ENCODE measurements around the gene WIZ.

DNA sequence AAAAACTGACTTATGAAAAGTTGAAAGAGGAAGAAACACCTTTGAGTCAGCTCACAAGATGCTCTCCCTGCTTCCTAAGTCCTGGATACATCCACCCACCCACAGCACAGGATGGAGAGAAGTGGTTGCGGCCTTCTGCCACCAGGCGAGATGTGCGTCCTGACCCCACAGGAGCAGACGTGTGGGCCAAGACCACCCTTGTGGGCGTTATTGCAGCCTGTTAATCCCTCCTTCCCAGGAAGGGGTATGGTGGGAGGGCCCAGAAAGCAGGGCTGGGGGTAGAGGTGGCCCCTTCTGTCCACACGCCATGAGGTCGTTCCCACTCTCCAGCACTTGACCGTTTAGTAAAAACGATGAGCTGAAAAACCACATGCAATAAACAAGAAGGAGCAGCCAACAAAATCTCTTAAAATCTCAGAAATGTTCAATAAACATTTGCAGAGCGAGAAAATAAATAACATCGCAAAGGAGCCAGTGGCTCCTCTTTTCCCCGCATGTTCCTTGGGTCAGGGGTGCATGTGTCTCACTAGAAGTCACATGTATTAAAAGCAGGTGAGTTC is 28.5 kb downstream of the WIZ start:
- TF ChIP-seq SP2 (IDR thresholded peaks at IDR 0.05; ENCODE audit: low read length) (no peak), PHF8 (conservative IDR thresholded peaks at IDR 0.05; ENCODE audit: low read depth, low read length) (no peak), POLR2AphosphoS5 (IDR thresholded peaks at IDR 0.05; ENCODE audit: low read depth, low read length) (no peak), JUN (IDR thresholded peaks at IDR 0.05; ENCODE audit: low read depth, low read length) (no peak), CBX5 (IDR thresholded peaks at IDR 0.05; ENCODE audit: low read depth, low read length) (no peak), RAD21 (IDR thresholded peaks at IDR 0.05 in 1 of 2, conservative IDR thresholded peaks at IDR 0.05 in 1 of 2; ENCODE audit: low read depth in 2 of 2, low read length in 2 of 2) (no peak), POLR2A (IDR thresholded peaks at IDR 0.05; ENCODE audit: control extremely low read depth in 1 of 2, low read depth in 2 of 2, low read length in 2 of 2) (no peak), TBP (IDR thresholded peaks at IDR 0.05; ENCODE audit: low read depth, low read length) (no peak), EZH2 (IDR thresholded peaks at IDR 0.05; ENCODE audit: low read depth, low read length, severe bottlenecking) (no peak), SP1 (IDR thresholded peaks at IDR 0.05; ENCODE audit: low read depth, low read length) (no peak)
- TF ChIP-seq, protein P1, sequence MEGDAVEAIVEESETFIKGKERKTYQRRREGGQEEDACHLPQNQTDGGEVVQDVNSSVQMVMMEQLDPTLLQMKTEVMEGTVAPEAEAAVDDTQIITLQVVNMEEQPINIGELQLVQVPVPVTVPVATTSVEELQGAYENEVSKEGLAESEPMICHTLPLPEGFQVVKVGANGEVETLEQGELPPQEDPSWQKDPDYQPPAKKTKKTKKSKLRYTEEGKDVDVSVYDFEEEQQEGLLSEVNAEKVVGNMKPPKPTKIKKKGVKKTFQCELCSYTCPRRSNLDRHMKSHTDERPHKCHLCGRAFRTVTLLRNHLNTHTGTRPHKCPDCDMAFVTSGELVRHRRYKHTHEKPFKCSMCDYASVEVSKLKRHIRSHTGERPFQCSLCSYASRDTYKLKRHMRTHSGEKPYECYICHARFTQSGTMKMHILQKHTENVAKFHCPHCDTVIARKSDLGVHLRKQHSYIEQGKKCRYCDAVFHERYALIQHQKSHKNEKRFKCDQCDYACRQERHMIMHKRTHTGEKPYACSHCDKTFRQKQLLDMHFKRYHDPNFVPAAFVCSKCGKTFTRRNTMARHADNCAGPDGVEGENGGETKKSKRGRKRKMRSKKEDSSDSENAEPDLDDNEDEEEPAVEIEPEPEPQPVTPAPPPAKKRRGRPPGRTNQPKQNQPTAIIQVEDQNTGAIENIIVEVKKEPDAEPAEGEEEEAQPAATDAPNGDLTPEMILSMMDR (IDR thresholded peaks at IDR 0.05; ENCODE audit: control extremely low read depth in 1 of 3, insufficient read depth in 1 of 3, low read depth in 1 of 3, low read length in 3 of 3) = no peak
- TF ChIP-seq, protein P2, sequence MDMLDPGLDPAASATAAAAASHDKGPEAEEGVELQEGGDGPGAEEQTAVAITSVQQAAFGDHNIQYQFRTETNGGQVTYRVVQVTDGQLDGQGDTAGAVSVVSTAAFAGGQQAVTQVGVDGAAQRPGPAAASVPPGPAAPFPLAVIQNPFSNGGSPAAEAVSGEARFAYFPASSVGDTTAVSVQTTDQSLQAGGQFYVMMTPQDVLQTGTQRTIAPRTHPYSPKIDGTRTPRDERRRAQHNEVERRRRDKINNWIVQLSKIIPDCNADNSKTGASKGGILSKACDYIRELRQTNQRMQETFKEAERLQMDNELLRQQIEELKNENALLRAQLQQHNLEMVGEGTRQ (IDR thresholded peaks at IDR 0.05; ENCODE audit: low read length) = no peak

All from H1 (cell line).